Small intestine (tissue), 7 donors: ENCODE data around the gene KCNK6. TPM values are rescaled to one million over a fixed set of nuclear protein-coding genes. Genes with fewer than 3 reads are reported as not detected.

Experiments
- DNase-seq, 2 donors: peaks; one replicate each; pipeline versions ENCODE4 v3.0.0 to v3.0.0-alpha.2; 2013
- FAIRE-seq: peaks from 2 replicates; lab custom pipeline; 2012; peaks lifted over from hg19 to GRCh38; lab: Jason Lieb, UNC
- H3K27ac ChIP-seq, 3 donors: one replicate each; pipeline ENCODE4 v1.5.1; 2013; ENCODE audit warnings: low read length in 2 of 3, mild to moderate bottlenecking in 2 of 3, control low read depth in 1 of 3, inconsistent platforms in 1 of 3, low read depth in 1 of 3, moderate library complexity in 1 of 3
- H3K27me3 ChIP-seq, 3 donors: one replicate each; pipeline ENCODE4 v1.6.1; 2013; ENCODE audit warnings: low read length in 3 of 3, inconsistent platforms in 1 of 3; ENCODE audit not compliant: control insufficient read depth in 3 of 3, insufficient read depth in 3 of 3
- H3K36me3 ChIP-seq, 3 donors: one replicate each; pipeline ENCODE4 v1.6.1; 2013; ENCODE audit warnings: low read length in 3 of 3, inconsistent platforms in 1 of 3, low read depth in 1 of 3, mild to moderate bottlenecking in 1 of 3, moderate library complexity in 1 of 3; ENCODE audit not compliant: control insufficient read depth in 3 of 3, insufficient read depth in 2 of 3
- H3K4me1 ChIP-seq, 3 donors: one replicate each; pipeline ENCODE4 v1.6.1; 2013; ENCODE audit warnings: low read length in 2 of 3, inconsistent platforms in 1 of 3, low read depth in 1 of 3, mild to moderate bottlenecking in 1 of 3, moderate library complexity in 1 of 3; ENCODE audit not compliant: control insufficient read depth in 3 of 3, insufficient read depth in 2 of 3
- H3K4me3 ChIP-seq, 3 donors: one replicate each; pipeline ENCODE4 v1.5.1; 2013; ENCODE audit warnings: low read length in 3 of 3, control low read depth in 1 of 3, inconsistent platforms in 1 of 3, low read depth in 1 of 3, mild to moderate bottlenecking in 1 of 3, moderate library complexity in 1 of 3
- H3K9me3 ChIP-seq, 2 donors: one replicate each; pipeline ENCODE4 v1.6.1; 2013; ENCODE audit warnings: low read depth in 1 of 2, low read length in 1 of 2; ENCODE audit not compliant: control insufficient read depth in 2 of 2, insufficient read depth in 1 of 2
- WGBS, 3 donors: extraction: QIAGEN DNeasy Blood & Tissue Kit; methylation state at CpG; one replicate each; pipeline ENCODE4 v1.1.7; 2013; 5-methylcytosine and 5-hydroxymethylcytosine counted together
- polyA plus RNA-seq, 4 donors: library from polyadenylated mRNA; stranded (reverse) in 3 of 4; unstranded in 1 of 4; fragments of 200-250 nt in 3 of 4; fragments of 120-200 nt in 1 of 4; gene quantifications; one replicate each; pipeline versions ENCODE4 v1.2.1 to v1.2.3, GENCODE V29; 2013
- donor health status: healthy with polysubstance abuse.
- donor health status: control.
- donor health status: control.
- donor health status: Bipolar disorder and iron deficiency.
- donor health status: healthy.

Gene KCNK6
- polyA plus RNA-seq, 4 donors, result 2.7 to 7.5 (median 4.0) TPM

DNA sequence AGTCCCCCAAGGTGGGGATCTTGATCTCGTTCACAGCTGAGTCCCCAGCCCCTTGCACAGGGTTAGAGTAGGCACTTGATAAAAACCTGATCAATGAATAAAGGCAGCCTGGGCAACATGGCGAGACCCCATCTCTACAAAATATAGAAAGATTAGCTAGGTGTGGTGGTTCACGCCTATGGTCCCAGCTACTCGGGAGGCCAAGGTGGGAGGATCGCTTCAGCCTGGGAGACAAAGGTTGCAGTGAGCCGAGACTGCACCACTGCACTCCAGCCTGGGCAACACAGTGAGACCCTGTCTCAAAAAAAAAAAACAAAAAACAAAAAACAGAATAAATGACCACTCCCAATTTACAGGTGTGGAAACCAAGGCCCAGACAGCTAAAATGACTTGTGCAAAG is 8.7 kb upstream of the KCNK6 start:
- H3K27me3 ChIP-seq, result no peaks in the 10 kb centered on the region
- no peak overlapping the region for H3K27ac ChIP-seq
- FAIRE-seq (no peak), DNase-seq (no peak)
- H3K36me3 ChIP-seq, result peaks cover 3 to 41% (median 3%) of the 10 kb centered on the region in 3 donors
- H3K9me3 ChIP-seq, result no peaks in the 10 kb centered on the region
- no peak overlapping the region for H3K4me3 ChIP-seq
- 90 to 99% (median 97%) methylated on average over 6 of the region's 6 CpGs for WGBS, 3 donors
- H3K4me1 ChIP-seq, result peaks cover 0 to 19% (median 3%) of the 10 kb centered on the region in 3 donors

DNA sequence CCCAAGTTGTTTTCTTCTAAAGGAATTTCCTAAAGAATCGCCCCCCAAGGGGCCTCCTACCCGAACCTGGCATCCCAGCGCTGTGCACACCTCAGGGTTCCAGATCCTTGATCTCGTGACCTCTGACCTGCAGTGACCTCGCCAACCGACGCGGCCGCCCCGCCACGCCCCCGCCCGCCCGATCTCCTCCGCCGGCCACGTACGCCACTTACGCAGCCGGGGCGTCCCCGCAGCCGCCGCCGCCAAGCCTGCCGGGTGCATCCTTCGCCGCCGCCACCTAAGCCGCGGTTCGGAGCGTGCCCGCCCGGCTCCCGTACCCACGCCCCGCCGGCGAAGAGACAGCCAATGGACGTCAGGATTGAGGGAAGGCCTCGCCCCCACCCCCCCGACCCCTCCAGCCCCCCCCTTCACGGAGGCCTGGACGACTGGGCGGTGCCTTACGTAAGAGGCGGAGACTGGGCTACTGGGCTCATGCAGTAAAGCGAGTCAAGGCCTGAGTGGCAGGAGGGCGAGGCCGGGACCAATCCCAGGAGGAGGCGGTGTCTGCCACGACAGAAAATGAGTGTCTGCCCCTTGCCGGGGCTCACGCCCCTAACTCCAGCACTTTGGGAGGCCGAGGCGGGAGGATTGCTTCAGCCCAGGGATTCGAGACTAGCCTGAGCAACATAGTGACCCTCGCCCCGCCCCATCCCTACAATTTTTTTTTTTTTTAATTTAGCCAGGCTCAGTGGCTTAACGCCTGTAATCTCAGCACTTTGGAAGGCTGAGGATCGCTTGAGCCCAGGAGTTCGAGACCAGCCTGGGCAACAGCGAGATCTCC is 3.8 kb upstream of the KCNK6 start, which contains the start of gene YIF1B:
Gene YIF1B, minus strand, starts transcription at position 291 of the 820 bp plus-strand sequence. Its CDS starts 30 bp downstream, at position 261.
- Histone ChIP-seq H3K27me3 (peaks cover 0 to 25% (median 0%) of the 10 kb centered on the region in 3 donors), H3K9me3 (no peaks in the 10 kb centered on the region), H3K27ac (peak within 1 kb of the TSS; percentile 57 to 94 (median 80)), H3K4me1 (peaks cover 3 to 20% (median 6%) of the 10 kb centered on the region in 3 donors), H3K36me3 (peaks cover 0 to 3% (median 0%) of the 10 kb centered on the region in 3 donors), H3K4me3 (peak within 1 kb of the TSS; percentile 22 to 74 (median 54))
- FAIRE-seq (no peak), DNase-seq (peak; percentile 97 to 98)
- 0 to 1% (median 1%) methylated on average over 60 to 64 of the region's 64 CpGs for WGBS, 3 donors

GRCh38 chr19:38316477-38317067 is 3.1 kb upstream of the KCNK6 start:
- Histone ChIP-seq H3K9me3 (no peaks in the 10 kb centered on the region), H3K36me3 (peaks cover 0 to under 1% (median 0%) of the 10 kb centered on the region in 3 donors), H3K27me3 (peaks cover 0 to 30% (median 0%) of the 10 kb centered on the region in 3 donors), H3K4me3 (peak overlapping the region in 2 of 3 donors; percentile 45 to 54), H3K27ac (peak overlapping the region; percentile 56 to 93 (median 76)), H3K4me1 (peaks cover 3 to 20% (median 6%) of the 10 kb centered on the region in 3 donors)
- no peak for FAIRE-seq
- DNase-seq, result no peak
- 27 to 30% (median 29%) methylated on average over 8 of the region's 8 CpGs for WGBS, 3 donors

DNA sequence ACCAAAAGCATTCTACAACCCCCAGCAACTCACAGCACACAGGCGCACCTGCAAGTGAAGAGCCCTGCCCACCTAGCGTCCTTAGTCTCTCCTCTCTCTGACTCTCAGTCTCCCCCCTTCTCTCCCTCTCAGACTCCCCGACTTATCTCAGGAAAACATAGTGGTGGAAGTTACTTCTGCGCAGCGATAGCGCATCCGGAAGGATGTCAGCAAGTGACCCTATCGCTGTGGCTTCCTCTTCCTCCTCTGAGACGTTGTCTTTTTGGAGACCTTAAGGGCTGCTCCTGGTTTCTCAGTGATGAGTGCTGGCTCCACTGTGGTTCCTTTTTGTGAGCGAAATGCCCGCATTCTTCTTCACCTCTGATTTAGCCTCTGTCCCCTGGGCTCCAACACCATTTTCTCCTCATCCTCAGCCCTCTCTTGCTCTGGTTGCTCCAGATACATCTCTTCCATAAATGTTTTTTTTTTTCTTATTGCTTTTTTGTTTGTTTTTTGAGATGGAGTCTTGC is 2.5 kb upstream of the KCNK6 start:
- DNase-seq (no peak), FAIRE-seq (no peak)
- Histone ChIP-seq H3K9me3 (no peaks in the 10 kb centered on the region), H3K4me3 (no peak overlapping the region), H3K27me3 (peaks cover 0 to 30% (median 0%) of the 10 kb centered on the region in 3 donors), H3K4me1 (peaks cover 3 to 20% (median 6%) of the 10 kb centered on the region in 3 donors), H3K27ac (peak overlapping the region in 1 of 3 donors; percentile 81), H3K36me3 (no peaks in the 10 kb centered on the region)
- 52 to 82% (median 57%) methylated on average over 11 of the region's 11 CpGs for WGBS, 3 donors

DNA sequence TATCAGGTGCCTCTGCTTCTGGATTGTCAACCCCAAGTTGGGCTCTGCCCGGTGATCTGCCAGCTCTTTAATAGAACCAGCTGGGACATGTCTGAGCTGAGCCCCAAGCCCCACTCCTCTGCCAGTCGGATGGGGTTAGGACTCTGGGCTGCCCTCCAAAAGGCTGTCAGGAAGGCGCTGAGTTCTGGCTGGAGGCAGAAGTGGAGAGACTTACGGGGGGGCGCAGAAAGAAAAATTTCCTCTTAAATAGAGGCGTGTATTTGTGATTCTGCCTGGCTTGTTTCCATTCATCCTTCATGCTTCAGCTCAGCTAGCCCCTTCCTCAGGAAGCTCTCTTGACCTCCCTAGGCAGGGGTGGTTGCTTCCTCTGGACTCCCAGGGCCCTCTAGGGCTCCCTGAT is 985 bp upstream of the KCNK6 start:
- Histone ChIP-seq H3K4me3 (no peak overlapping the region), H3K27me3 (peaks cover 0 to 30% (median 0%) of the 10 kb centered on the region in 3 donors), H3K4me1 (peaks cover 3 to 20% (median 6%) of the 10 kb centered on the region in 3 donors), H3K27ac (no peak overlapping the region), H3K9me3 (no peaks in the 10 kb centered on the region), H3K36me3 (no peaks in the 10 kb centered on the region)
- DNase-seq (no peak), FAIRE-seq (no peak)
- 64 to 69% (median 66%) methylated on average over 6 of the region's 6 CpGs for WGBS, 3 donors

DNA sequence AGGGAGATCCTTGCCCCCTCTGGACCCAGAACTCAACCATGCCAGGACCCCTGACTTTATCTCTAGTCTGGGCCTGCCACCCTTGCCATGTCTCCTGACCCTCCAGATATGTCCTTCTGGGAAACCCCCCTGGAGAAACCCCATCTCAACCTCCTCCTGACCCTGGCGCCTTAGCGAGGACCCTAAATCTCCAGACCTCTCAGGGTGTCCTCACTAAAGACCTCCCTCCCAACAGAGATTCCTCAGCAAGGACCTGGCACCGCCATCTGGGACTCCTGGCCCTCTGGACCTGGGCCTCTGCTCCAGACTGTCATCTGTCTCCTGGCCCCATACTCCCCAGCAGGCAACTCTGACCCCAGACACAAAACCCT is 1.3 kb downstream of the KCNK6 start:
- Histone ChIP-seq H3K4me3 (peak overlapping the region in 1 of 3 donors; percentile 44), H3K4me1 (peaks cover 3 to 14% (median 3%) of the 10 kb centered on the region in 3 donors), H3K36me3 (peaks cover 0 to 5% (median 4%) of the 10 kb centered on the region in 3 donors), H3K9me3 (no peaks in the 10 kb centered on the region), H3K27ac (peak overlapping the region in 1 of 3 donors; percentile 6), H3K27me3 (peaks cover 0 to 30% (median 0%) of the 10 kb centered on the region in 3 donors)
- DNase-seq, result no peak
- WGBS, 3 donors, result 95 to 100% (median 98%) methylated on average over 3 of the region's 3 CpGs
- FAIRE-seq, result no peak

DNA sequence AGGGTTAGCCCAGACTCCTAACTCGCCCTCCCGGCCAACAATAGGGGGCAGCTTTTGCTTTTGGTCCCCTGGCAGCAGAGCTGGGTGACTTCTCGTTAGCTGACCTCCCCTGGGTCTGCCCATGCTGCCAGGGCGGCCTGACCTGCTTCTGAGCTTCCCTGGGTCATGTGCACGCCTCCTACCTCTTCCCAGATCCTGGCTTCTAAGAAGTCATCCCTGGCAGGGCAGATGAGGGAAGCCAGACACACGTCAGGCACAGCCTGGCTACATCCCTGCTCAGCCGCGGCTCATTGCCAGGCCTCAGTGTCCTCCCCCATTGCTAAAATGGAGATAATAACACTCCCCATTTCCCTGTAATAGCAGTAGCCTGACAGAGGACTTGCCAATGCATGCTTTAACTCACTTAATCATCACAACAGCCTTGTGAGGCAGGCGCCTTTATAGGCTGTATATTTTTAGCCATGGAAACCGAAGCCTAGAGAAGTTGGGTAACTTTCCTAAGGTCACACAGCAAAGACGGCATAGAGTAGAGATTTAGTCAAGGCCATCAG is 2.1 kb downstream of the KCNK6 start:
- FAIRE-seq, result no peak
- Histone ChIP-seq H3K36me3 (peaks cover under 1 to 8% (median 5%) of the 10 kb centered on the region in 3 donors), H3K4me3 (no peak overlapping the region), H3K27ac (no peak overlapping the region), H3K9me3 (no peaks in the 10 kb centered on the region), H3K27me3 (peaks cover 0 to 30% (median 0%) of the 10 kb centered on the region in 3 donors), H3K4me1 (peaks cover 0 to 10% (median 3%) of the 10 kb centered on the region in 3 donors)
- DNase-seq, result no peak
- WGBS, 3 donors, result 69 to 79% (median 75%) methylated on average over 11 of the region's 11 CpGs

- Histone ChIP-seq H3K4me3 (no peak overlapping the region), H3K36me3 (peaks cover 3 to 21% (median 11%) of the 10 kb centered on the region in 3 donors), H3K9me3 (no peaks in the 10 kb centered on the region), H3K4me1 (peaks cover 0 to 10% (median 3%) of the 10 kb centered on the region in 3 donors), H3K27ac (no peak overlapping the region), H3K27me3 (peaks cover 0 to 28% (median 0%) of the 10 kb centered on the region in 3 donors)
- DNase-seq (no peak), FAIRE-seq (no peak)
- 72 to 85% (median 83%) methylated on average over 7 of the region's 7 CpGs for WGBS, 3 donors
Measured at GRCh38 chr19:38323291-38323690, 3.6 kb downstream of the KCNK6 start.
